Smooth muscle cell (in vitro differentiated cells): ENCODE measurements around the gene PBX4. TPM values are rescaled to one million over a fixed set of nuclear protein-coding genes. Genes with fewer than 3 reads are reported as not detected.

ENCODE experiments used
- DNase-seq: peaks from one replicate; lab custom pipeline; 2025; ENCODE audit not compliant: unreplicated experiment; lab: John Stamatoyannopoulos, UW
- H2AFZ ChIP-seq: fragments of 200-600 bp; sonication (generic); 2 replicates; pipeline ENCODE4 v1.6.0; 2016; ENCODE audit warnings: antibody characterized with exemption, low read depth, mild to moderate bottlenecking
- H3F3A ChIP-seq: fragments of 200-600 bp; sonication (generic); 2 replicates; pipeline ENCODE4 v1.6.0; 2017; ENCODE audit warnings: antibody characterized with exemption, low read depth
- H3K27ac ChIP-seq: fragments of 200-600 bp; sonication (generic); 2 replicates; pipeline ENCODE4 v1.5.1; 2016; ENCODE audit warnings: low read depth, mild to moderate bottlenecking
- H3K27me3 ChIP-seq: fragments of 200-600 bp; sonication (generic); 2 replicates; pipeline ENCODE4 v1.6.1; 2016; ENCODE audit warnings: low read depth, mild to moderate bottlenecking
- H3K36me3 ChIP-seq: fragments of 200-600 bp; sonication (generic); 2 replicates; pipeline ENCODE4 v1.5.1; 2016; ENCODE audit warnings: low read depth
- H3K4me1 ChIP-seq: fragments of 200-600 bp; sonication (generic); 2 replicates; pipeline ENCODE4 v1.5.1; 2016; ENCODE audit warnings: low read depth
- H3K4me2 ChIP-seq: fragments of 200-600 bp; sonication (generic); 2 replicates; pipeline ENCODE4 v1.6.0; 2016; ENCODE audit warnings: mild to moderate bottlenecking
- H3K4me3 ChIP-seq: fragments of 200-600 bp; sonication (generic); 2 replicates; pipeline ENCODE4 v1.5.1; 2016; ENCODE audit warnings: mild to moderate bottlenecking
- H3K79me2 ChIP-seq: fragments of 200-600 bp; sonication (generic); 2 replicates; pipeline ENCODE4 v1.6.0; 2016; ENCODE audit warnings: low read depth, mild to moderate bottlenecking
- H3K9ac ChIP-seq: fragments of 200-600 bp; sonication (generic); 2 replicates; pipeline ENCODE4 v1.6.0; 2016; ENCODE audit warnings: low read depth
- H3K9me3 ChIP-seq: fragments of 200-600 bp; sonication (generic); replicated peaks from 2 replicates; pipeline ENCODE4 v1.5.1; 2016; ENCODE audit warnings: low read depth
- H4K20me1 ChIP-seq: fragments of 200-600 bp; sonication (generic); 2 replicates; pipeline ENCODE4 v1.6.0; 2016; ENCODE audit warnings: low read depth
- WGBS: methylation state at CpG from one replicate; pipeline ENCODE4 v1.1.7; 2016; ENCODE audit warnings: low lambda C conversion rate; 5-methylcytosine and 5-hydroxymethylcytosine counted together
- polyA plus RNA-seq: library from polyadenylated mRNA; unstranded; fragments of >200 nt; fragmentation: Nextera tagmentation; extraction: Ambion mirVana; gene quantifications from 2 replicates; pipeline ENCODE4 v1.2.1, GENCODE V29; 2016
- total RNA-seq: library from RNA; depleted of rRNA; stranded (reverse); fragments of >200 nt; gene quantifications from 2 replicates; pipeline ENCODE4 v1.2.3, GENCODE V29; 2014
- TF ChIP-seq, protein P1 (sequence below): fragments of 200-600 bp; sonication (generic); IDR thresholded peaks from 2 replicates; pipeline ENCODE4 v1.5.1; 2017; ENCODE audit warnings: borderline replicate concordance, mild to moderate bottlenecking, antibody characterized with exemption; ENCODE audit not compliant: insufficient read depth, poor library complexity, severe bottlenecking

PBX4 gene
- total and polyA plus RNA-seq, 2 experiments from 2014 or later: 1.7 to 2.5 TPM

DNA sequence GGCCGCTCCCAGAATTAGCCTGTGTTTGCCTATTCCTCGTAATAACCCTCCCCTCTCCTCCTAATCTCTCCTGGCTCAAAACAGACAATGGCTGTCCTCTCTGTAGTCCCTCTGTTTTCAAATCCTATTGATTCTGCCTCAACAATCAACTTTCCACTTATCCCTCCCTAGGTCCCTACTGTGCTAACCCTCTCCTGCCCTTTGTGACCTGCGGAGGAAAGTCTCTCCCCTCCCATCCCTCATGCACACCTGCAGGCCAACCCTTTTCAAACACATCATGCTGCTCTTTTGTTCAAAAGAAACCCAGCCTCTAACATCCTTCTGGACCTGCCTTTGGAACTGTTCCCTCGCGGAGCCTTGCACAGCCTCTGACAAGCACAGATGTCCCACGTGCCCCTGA lies 43.1 kb downstream of the PBX4 start:
- Histone ChIP-seq H3K27me3 (no peaks in the 10 kb centered on the region), H3K79me2 (no peaks in the 10 kb centered on the region), H3K9me3 (no peaks in the 10 kb centered on the region), H4K20me1 (no peaks in the 10 kb centered on the region), H3F3A (no peaks in the 10 kb centered on the region), H2AFZ (no peak overlapping the region), H3K9ac (no peak overlapping the region), H3K27ac (no peak overlapping the region), H3K4me1 (no peaks in the 10 kb centered on the region), H3K4me3 (no peak overlapping the region), H3K4me2 (no peak overlapping the region), H3K36me3 (no peaks in the 10 kb centered on the region)
- WGBS: 80% methylated on average over 6 of the region's 6 CpGs
- TF ChIP-seq, protein P1, sequence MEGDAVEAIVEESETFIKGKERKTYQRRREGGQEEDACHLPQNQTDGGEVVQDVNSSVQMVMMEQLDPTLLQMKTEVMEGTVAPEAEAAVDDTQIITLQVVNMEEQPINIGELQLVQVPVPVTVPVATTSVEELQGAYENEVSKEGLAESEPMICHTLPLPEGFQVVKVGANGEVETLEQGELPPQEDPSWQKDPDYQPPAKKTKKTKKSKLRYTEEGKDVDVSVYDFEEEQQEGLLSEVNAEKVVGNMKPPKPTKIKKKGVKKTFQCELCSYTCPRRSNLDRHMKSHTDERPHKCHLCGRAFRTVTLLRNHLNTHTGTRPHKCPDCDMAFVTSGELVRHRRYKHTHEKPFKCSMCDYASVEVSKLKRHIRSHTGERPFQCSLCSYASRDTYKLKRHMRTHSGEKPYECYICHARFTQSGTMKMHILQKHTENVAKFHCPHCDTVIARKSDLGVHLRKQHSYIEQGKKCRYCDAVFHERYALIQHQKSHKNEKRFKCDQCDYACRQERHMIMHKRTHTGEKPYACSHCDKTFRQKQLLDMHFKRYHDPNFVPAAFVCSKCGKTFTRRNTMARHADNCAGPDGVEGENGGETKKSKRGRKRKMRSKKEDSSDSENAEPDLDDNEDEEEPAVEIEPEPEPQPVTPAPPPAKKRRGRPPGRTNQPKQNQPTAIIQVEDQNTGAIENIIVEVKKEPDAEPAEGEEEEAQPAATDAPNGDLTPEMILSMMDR: no peak
- no peak for DNase-seq

DNA sequence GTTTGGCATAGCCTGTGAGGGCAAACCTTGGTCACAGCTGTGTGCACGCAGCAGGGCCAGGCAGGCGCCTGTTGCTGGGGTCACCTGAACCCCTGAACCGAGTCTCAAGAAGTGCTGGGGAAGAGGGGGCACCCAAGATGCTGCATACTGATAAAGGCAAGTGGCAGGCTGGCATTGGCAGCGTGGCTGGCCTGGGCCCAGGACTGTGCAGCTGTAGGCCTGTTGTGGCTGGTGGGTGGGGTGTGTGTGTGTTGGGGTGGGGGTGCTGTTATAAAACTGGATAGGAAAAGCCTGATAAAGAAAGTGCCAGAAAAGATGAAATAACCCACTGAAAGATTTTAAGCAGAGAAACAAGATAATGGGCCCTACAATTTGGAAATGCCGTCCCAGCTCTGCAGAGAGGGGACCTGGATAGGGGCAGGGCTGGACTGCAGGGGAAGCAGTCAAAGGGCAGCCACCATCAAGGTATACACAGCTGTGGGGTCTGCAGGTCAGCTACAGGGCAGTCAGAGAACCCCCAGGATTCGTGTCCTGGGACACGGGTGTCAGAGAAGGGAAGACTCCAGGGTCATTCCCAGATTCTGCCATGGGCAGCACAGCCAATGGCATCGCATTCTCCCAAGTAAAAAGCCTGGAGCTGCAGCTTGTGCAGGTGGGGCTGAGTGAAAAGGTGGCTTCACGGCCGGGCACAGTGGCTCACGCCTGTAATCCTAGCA lies 47.3 kb downstream of the PBX4 start:
- no peak overlapping the region for H2AFZ ChIP-seq
- H3K27ac ChIP-seq: no peak overlapping the region
- DNase-seq: no peak
- no peak overlapping the region for H3K4me2 ChIP-seq
- no peaks in the 10 kb centered on the region for H4K20me1 ChIP-seq
- H3K36me3 ChIP-seq: no peaks in the 10 kb centered on the region
- no peaks in the 10 kb centered on the region for H3F3A ChIP-seq
- no peaks in the 10 kb centered on the region for H3K27me3 ChIP-seq
- H3K9me3 ChIP-seq: no peaks in the 10 kb centered on the region
- no peak overlapping the region for H3K4me3 ChIP-seq
- TF ChIP-seq, protein P1: no peak
- H3K4me1 ChIP-seq: no peaks in the 10 kb centered on the region
- no peak overlapping the region for H3K9ac ChIP-seq
- no peaks in the 10 kb centered on the region for H3K79me2 ChIP-seq
- WGBS: 94% methylated on average over 11 of the region's 11 CpGs

DNA sequence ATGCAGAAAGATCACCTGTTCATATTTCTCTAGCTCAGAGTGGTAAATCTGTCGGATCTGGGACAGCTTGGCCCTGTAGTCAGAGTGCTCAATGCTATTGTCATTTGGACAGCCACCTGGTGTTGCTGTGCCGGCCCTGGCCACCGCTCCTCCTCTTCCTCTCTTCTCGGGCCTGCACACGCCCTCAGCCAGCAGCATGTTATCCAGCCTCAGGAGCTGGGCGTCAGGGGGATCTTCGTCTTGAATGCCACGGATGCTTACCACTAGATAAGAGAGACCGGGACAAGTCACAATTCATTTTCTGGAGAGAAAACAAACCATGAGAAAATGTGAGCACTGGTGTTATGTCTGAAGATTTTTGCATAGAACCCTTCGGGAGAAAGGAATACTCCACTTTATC lies 47.9 kb downstream of the PBX4 start:
- H3K4me2 ChIP-seq: no peak overlapping the region
- H3F3A ChIP-seq: no peaks in the 10 kb centered on the region
- no peak overlapping the region for H2AFZ ChIP-seq
- no peak overlapping the region for H3K9ac ChIP-seq
- H3K9me3 ChIP-seq: no peaks in the 10 kb centered on the region
- no peaks in the 10 kb centered on the region for H3K36me3 ChIP-seq
- TF ChIP-seq, protein P1: no peak
- no peak overlapping the region for H3K4me3 ChIP-seq
- H3K4me1 ChIP-seq: no peaks in the 10 kb centered on the region
- no peak for DNase-seq
- H3K27me3 ChIP-seq: no peaks in the 10 kb centered on the region
- H3K27ac ChIP-seq: no peak overlapping the region
- H3K79me2 ChIP-seq: no peaks in the 10 kb centered on the region
- H4K20me1 ChIP-seq: no peaks in the 10 kb centered on the region
- 77% methylated on average over 10 of the region's 10 CpGs for WGBS
